GM19438 (cell line): ENCODE data around the gene UCP3.
"Not testable (repeated sequence)": the region's sequence is repeated elsewhere in the genome, so short reads cannot be mapped to it uniquely, and the experiment has no call there.

Experiments used
- ATAC-seq: cut with Tn5 transposase; IDR thresholded peaks from one replicate; pipeline ENCODE4 v1.9.1; 2021; ENCODE audit warnings: low read depth; ENCODE audit not compliant: unreplicated experiment

Gene UCP3

GRCh38 chr11:74002832-74003231 lies 6.1 kb downstream of the UCP3 start:
- ATAC-seq: no peak

DNA sequence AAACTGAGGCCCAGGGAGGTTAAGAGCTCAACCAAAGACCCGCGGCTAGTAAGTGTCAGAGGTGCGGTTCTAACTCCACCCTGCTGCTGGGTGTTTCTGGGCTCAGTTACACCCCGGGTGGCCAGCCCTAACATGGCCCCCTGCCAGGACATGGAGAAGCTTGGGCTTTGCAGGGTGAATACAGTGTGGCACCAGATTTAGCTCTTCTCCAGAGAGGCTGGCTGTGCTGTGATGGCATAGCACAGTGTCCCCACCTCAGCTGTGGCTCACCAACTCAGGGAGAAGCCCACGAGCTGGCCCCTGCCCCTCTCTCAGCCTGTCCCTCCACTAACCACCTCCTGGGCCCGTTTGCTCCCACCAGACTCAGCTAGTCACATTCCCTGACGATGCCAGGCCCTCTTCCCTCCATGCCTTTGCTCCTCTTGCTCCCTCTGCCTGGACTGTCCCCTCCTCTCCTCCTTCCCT lies 7.0 kb downstream of the UCP3 start:
- no peak for ATAC-seq

GRCh38 chr11:74000307-74001133 lies 8.4 kb downstream of the UCP3 start:
- ATAC-seq: no peak

- no peak for ATAC-seq
These were observed 9.1 kb downstream of the UCP3 start for GRCh38 chr11:73999581-74000306.

- no peak for ATAC-seq
These were observed 9.9 kb downstream of the UCP3 start for GRCh38 chr11:73998846-73999575.

DNA sequence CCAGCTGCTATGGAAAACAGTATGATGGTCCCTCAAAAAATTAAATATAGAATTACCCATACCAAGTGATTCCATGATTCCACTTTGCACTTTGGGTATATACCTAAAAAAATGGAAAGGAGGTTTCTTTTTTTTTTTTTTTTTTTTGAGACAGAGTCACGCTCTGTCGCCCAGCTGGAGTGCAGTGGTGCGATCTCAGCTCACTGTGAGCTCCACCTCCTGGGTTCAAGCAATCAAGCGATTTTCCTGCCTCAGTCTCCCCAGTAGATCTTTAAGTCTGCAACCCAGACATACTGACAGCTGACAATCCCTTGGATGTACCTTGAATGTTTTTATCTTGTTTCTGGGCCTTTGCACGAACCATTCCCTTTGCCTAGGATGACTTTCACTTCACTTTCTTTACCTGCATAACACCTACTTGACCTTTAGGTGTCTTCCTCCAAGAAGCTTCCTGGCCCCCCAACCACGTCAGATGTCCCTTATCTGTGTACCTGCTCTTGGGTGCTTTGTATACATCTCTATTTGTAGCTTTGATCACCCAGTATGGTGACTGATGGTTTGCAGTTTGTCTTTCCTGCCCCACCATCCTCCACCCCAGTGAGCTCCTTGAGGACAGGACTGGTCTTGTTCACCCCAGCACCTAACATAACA lies 11.6 kb downstream of the UCP3 start:
- ATAC-seq: no peak

- ATAC-seq: no peak
These were observed 12.6 kb downstream of the UCP3 start for GRCh38 chr11:73996161-73996747.

DNA sequence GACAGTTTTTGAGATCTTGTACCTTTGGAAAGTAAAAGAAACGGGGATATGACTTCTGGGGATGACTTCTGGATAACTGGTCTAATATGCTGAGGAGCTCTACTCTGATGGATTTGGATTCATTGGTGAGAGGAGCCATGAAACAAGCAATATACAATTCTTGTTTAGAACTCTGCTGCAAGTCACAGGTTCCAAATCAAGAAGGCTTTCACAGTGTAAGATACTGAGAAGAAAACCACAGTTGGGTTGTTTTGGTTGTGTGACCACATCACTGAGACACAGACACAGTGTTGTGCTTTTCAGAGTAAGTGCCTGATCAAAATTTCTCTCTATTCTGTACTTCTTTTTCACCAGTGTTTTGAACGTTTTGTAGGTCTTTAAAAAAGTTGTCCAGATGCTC lies 13.2 kb downstream of the UCP3 start:
- peak; percentile 40 for ATAC-seq

- ATAC-seq: no peak
These were observed 13.6 kb downstream of the UCP3 start for GRCh38 chr11:73995247-73995646.

GRCh38 chr11:73991471-73992006 lies 17.3 kb downstream of the UCP3 start:
- ATAC-seq: no peak

- ATAC-seq: no peak
These were observed 18.2 kb downstream of the UCP3 start for GRCh38 chr11:73990730-73991129.

GRCh38 chr11:73989156-73989555 lies 19.7 kb downstream of the UCP3 start:
- ATAC-seq: no peak

DNA sequence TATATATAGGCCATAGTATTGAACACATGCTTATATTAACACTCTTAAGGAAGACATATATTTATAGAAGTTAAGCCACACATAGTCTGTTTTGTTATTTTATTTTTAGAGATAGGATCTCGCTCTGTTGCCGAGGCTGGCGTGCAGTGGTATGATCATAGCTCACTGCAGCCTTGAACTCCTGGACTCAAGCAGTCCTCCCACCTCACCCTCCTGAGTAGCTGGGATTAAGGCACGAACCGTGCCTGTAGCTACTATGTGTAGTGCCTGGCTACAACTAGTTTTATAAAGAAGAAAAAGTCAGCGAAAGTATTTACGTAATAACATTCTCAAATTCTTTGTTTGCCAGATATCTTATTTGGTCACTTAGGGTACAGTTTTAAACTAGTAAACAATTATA lies 20.7 kb downstream of the UCP3 start:
- no peak for ATAC-seq

DNA sequence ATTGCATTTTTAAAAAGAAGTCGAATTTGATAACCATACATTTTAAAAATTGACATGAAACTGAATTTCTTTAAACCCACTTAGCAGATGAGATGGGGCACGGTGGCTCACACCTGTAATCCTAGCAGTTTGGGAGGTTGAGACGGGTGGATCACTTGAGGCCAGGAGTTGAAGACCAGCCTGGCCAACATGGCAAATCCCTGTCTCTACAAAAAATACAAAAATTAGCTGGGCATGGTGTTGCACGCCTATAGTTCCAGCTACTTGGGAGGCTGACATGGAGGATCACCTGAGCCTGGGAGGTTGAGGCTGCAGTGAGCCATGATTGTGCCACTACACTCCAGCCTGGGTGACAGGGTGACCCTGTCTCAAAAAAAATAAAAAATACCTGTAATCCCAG lies 23.2 kb downstream of the UCP3 start:
- not testable (repeated sequence) for ATAC-seq

GRCh38 chr11:73983741-73984538 lies 24.9 kb downstream of the UCP3 start:
- no peak for ATAC-seq

DNA sequence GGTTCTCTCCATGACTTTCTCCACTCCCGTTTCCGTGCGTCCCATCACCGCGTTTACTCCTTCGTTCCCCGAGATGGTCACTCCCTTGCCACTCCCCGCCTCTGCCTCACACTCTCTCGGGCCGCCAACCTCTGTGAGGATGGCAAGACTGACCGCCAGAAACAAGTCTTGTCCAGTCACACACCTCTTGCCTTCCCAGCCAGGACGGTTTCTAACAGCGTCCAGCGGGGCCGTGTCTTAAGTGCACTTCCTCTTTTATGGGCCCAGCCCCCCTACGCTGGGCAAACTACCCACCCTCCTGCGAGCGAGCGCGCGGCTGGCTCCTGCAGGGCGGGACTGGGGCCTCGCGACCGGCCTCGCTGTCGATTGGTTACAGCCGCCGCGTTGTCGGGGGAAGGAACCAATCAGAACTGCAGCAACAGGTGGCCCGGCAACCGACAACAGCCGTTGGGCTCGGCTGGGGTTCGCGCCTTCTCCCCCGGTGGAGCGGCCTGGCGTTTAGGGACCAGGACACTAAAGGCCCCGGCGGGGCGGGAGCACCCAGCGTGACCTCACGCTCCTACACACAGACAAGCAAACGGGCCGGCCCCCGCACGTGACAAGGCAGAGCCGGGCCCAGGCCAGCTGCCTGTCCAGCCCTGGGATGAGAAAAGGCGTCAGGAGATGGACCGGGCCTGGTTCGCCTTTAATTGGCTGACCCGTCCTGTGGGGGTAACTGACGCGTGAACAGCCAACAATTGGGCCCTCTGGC lies 25.7 kb downstream of the UCP3 start:
- ATAC-seq: peak; percentile 65

GRCh38 chr11:73982595-73982989 lies 26.3 kb downstream of the UCP3 start, which contains the start of gene UCP2:
Gene UCP2 (minus strand): TSS chr11:73982843. CDS start chr11:73978378, 4,465 bp downstream.
- peak; percentile 55 for ATAC-seq

GRCh38 chr11:73981051-73981805 lies 27.7 kb downstream of the UCP3 start:
- no peak for ATAC-seq
